Psoas muscle (tissue), 8 donors: ENCODE results near the gene GDPD3. TPM values are rescaled to one million over a fixed set of nuclear protein-coding genes. Genes with fewer than 3 reads are reported as not detected.

Experiments used
- ATAC-seq, 4 donors: fragments of 200-7000 bp; cut with Tn5 transposase; one replicate each; pipeline ENCODE4 v1.9.1; 2020; ENCODE audit warnings: moderate library complexity in 3 of 4, mild to moderate bottlenecking in 2 of 4
- DNase-seq, 2 donors: peaks; one replicate each; pipeline ENCODE4 v3.0.0-alpha.2; 2020
- H3K27ac ChIP-seq: fragments of 200-600 bp; one replicate; pipeline ENCODE4 v1.8.0; 2022
- H3K27me3 ChIP-seq, 3 donors: fragments of 200-600 bp in 1 of 3; one replicate each; pipeline versions ENCODE4 v1.6.1 to v1.8.0; 2013 to 2022; ENCODE audit warnings: low read length in 2 of 3, mild to moderate bottlenecking in 2 of 3, moderate library complexity in 1 of 3; ENCODE audit not compliant: insufficient read depth in 3 of 3
- H3K36me3 ChIP-seq, 2 donors: fragments of 200-600 bp in 1 of 2; one replicate each; pipeline versions ENCODE4 v1.6.1 to v1.8.0; 2013 to 2022; ENCODE audit warnings: low read depth in 1 of 2, mild to moderate bottlenecking in 1 of 2, moderate library complexity in 1 of 2; ENCODE audit not compliant: insufficient read depth in 1 of 2
- H3K4me1 ChIP-seq: fragments of 200-600 bp; one replicate; pipeline ENCODE4 v1.8.0; 2022
- H3K4me3 ChIP-seq: fragments of 200-600 bp; one replicate; pipeline ENCODE4 v1.8.0; 2022; ENCODE audit warnings: mild to moderate bottlenecking
- H3K9me3 ChIP-seq: fragments of 200-600 bp; one replicate; pipeline ENCODE4 v1.8.0; 2022
- WGBS, 3 donors: extraction: QIAGEN DNeasy Blood & Tissue Kit; methylation state at CpG; one replicate each; pipeline versions ENCODE4 v1.1.6 to v1.1.7; 2013; 5-methylcytosine and 5-hydroxymethylcytosine counted together
- intact Hi-C, 2 donors: fragments of 100-400 bp; cut with DNase I; formaldehyde crosslinking; loops; one replicate each; pipeline versions ENCODE4 v1.11.0 to v1.14.2; 2022
- polyA plus RNA-seq, 3 donors: library from polyadenylated mRNA; stranded (reverse); fragments of 200-250 nt; gene quantifications; one replicate each; pipeline ENCODE4 v1.2.3, GENCODE V29; 2013
- total RNA-seq, 4 donors: library from RNA; stranded (reverse); fragmentation: NEBNext Ultra II Directional in 2 of 4; extraction: Animal tissue kit (Norgen Biotek cat#: 25700) in 2 of 4; gene quantifications; one replicate each; pipeline versions ENCODE4 v1.2.1 to v1.2.4, GENCODE V29; 2021 to 2023
- TF ChIP-seq, protein P1 (sequence below): fragments of 200-600 bp; IDR thresholded peaks from one replicate; pipeline ENCODE4 v1.8.0; 2022; ENCODE audit warnings: antibody characterized with exemption
- donor health status: healthy with polysubstance abuse.
- donor health status: DM: no; HTN: no; CAD: no; lungs with moderate emphysema.
- donor health status: Bipolar disorder and iron deficiency.
- donor health status: healthy.
- donor health status: DM: yes; HTN: yes; CAD: no.
- donor health status: DM: no; HTN: no; CAD: no.
- donor health status: DM: no; HTN: no; CAD: no.
- donor health status: DM: yes; HTN: yes; CAD: no.

GDPD3 gene
- total and polyA plus RNA-seq, 7 donors: 0.48 to 3.1 (median 0.89) TPM

DNA sequence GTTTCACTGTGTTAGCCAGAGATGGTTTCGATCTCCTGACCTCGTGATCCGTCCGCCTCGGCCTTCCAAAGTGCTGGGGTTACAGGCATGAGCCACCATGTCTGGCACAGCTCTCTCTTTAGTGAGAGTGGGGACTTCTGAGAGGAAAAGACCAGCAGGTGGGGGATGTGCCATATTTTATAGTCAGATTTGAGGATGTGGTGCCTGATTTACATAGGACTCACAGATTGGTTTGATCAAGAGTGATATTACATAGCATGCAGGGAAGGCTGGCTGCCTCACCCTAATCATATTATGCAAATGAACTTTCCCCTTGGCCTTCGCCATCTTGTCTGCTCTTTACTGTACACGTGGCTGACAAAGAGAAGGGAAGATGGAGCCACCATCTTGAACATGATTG is 37.8 kb upstream of the GDPD3 start:
- intact Hi-C loops: no loop called here
- Histone ChIP-seq H3K27ac (no peak overlapping the region), H3K4me3 (no peak overlapping the region), H3K9me3 (peaks cover 8% of the 10 kb centered on the region), H3K36me3 (no peaks in the 10 kb centered on the region), H3K4me1 (no peaks in the 10 kb centered on the region), H3K27me3 (no peaks in the 10 kb centered on the region)
- 85 to 90% (median 88%) methylated on average over 7 of the region's 7 CpGs for WGBS, 3 donors
- TF ChIP-seq, protein P1, sequence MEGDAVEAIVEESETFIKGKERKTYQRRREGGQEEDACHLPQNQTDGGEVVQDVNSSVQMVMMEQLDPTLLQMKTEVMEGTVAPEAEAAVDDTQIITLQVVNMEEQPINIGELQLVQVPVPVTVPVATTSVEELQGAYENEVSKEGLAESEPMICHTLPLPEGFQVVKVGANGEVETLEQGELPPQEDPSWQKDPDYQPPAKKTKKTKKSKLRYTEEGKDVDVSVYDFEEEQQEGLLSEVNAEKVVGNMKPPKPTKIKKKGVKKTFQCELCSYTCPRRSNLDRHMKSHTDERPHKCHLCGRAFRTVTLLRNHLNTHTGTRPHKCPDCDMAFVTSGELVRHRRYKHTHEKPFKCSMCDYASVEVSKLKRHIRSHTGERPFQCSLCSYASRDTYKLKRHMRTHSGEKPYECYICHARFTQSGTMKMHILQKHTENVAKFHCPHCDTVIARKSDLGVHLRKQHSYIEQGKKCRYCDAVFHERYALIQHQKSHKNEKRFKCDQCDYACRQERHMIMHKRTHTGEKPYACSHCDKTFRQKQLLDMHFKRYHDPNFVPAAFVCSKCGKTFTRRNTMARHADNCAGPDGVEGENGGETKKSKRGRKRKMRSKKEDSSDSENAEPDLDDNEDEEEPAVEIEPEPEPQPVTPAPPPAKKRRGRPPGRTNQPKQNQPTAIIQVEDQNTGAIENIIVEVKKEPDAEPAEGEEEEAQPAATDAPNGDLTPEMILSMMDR: no peak
- no peak for ATAC-seq
- DNase-seq: no peak

DNA sequence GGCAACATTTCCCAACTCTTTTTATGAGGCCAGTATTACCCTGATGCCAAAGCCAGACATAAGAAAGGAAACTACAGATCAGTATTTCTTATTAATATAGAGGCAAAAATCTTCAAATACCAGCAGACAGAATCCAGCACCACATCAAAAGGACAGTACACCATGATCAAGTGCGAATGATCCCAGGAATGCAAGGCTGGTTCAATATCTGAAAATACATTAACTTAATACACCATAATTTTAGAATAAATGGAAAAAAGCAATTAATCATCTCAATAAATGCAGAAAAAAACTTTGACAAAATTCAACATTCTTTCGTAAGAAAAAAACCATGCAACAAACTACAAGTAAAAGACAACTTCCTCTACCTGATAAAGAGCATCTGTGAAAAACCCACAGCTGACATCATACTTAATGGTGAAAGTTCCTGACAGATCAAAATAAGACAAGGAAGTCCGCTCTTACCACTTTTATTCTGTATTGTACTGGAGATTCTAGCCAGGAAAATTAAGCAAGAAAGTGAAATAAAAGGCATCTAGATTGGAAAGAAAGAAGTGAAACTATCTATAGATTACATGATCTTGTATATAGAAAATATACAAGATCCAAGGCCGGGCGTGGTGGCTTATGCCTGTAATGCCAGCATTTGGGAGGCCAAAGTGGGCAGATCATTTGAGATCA is 36.1 kb upstream of the GDPD3 start:
- Histone ChIP-seq H3K27me3 (no peaks in the 10 kb centered on the region), H3K9me3 (peaks cover 8% of the 10 kb centered on the region), H3K36me3 (no peaks in the 10 kb centered on the region), H3K4me1 (no peaks in the 10 kb centered on the region), H3K27ac (no peak overlapping the region), H3K4me3 (no peak overlapping the region)
- no peak for ATAC-seq
- TF ChIP-seq, protein P1: no peak
- intact Hi-C loops: no loop called here
- DNase-seq: no peak
- 90 to 97% (median 92%) methylated on average over 5 of the region's 5 CpGs for WGBS, 3 donors

DNA sequence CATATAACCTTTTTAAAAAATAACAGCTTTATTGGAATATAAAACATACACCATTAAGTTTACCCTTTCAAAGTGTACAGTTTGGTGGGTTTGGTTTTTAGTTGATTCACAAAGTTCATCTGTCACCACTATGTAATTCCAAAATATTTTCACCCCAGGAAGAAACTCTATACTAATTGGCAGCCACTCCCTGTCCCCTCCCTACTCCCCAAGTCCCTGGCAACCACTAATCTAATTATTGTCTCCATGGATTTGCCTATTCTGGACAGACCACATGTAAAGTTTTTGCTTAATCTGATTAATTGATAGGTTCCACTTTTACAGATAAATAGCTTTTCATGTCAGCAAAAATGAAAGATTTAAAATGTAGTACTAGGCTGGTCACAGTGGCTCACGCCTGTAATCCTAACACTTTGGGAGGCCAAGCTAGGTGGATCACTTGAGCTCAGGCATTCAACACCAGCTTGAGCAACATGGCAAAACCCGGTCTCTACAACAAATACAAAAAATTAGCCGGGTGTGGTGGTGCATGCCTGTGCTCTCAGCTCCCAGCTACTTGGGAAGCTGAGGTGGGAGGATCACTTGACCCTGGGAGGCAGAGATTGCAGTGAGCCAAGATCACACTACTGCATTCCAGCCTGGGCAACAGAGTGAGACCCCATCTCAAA is 34.6 kb upstream of the GDPD3 start:
- Histone ChIP-seq H3K4me3 (no peak overlapping the region), H3K27ac (no peak overlapping the region), H3K27me3 (no peaks in the 10 kb centered on the region), H3K36me3 (no peaks in the 10 kb centered on the region), H3K9me3 (peaks cover 8% of the 10 kb centered on the region), H3K4me1 (no peaks in the 10 kb centered on the region)
- no peak for DNase-seq
- intact Hi-C loops: no loop called here
- TF ChIP-seq, protein P1: no peak
- 55 to 60% (median 58%) methylated on average over 3 of the region's 3 CpGs for WGBS, 3 donors
- no peak for ATAC-seq

DNA sequence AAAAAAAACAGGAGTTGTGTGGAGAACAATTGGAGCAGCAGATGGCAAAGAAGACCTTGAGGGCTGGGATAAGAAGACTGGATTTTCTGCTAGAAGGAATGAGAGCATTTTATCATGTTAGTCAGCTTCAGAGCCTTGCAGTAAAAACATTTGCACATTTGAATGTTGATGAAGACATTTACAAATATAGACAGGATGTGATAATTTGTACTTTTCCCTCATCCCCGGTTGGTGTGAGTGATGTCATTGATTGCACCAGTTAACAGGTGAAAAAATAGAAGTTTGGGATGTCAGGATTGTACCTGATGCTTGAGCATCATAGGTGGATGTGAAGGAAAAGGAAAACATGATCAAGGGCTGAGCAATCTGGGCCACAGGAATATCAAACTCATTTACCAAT is 32.3 kb upstream of the GDPD3 start:
- Histone ChIP-seq H3K27ac (no peak overlapping the region), H3K4me3 (no peak overlapping the region), H3K9me3 (peaks cover 8% of the 10 kb centered on the region), H3K36me3 (no peaks in the 10 kb centered on the region), H3K4me1 (no peaks in the 10 kb centered on the region), H3K27me3 (no peaks in the 10 kb centered on the region)
- DNase-seq: no peak
- 53 to 73% (median 61%) methylated on average over 1 of the region's 1 CpG for WGBS, 3 donors
- ATAC-seq: no peak
- TF ChIP-seq, protein P1: no peak
- intact Hi-C loops: no loop called here
